NT2/D1 (cell line): ENCODE measurements around the gene ODAD3.
"Not testable (repeated sequence)": the region's sequence is repeated elsewhere in the genome, so short reads cannot be mapped to it uniquely, and the experiment has no call there.

Experiments
- DNase-seq: peaks from one replicate; pipeline ENCODE4 v3.0.0-alpha.2; 2011; ENCODE audit warnings: low read depth, low spot score
- H3K27me3 ChIP-seq: 2 replicates; pipeline ENCODE4 v1.6.0; 2011; ENCODE audit warnings: mild to moderate bottlenecking; ENCODE audit not compliant: insufficient read length, insufficient read depth
- H3K36me3 ChIP-seq: 2 replicates; pipeline ENCODE4 v1.6.1; 2011; ENCODE audit warnings: mild to moderate bottlenecking, low read length, mixed read lengths; ENCODE audit not compliant: insufficient read depth, insufficient read length
- H3K4me1 ChIP-seq: 2 replicates; pipeline ENCODE4 v1.5.1; 2011; ENCODE audit not compliant: insufficient read depth, insufficient read length
- H3K4me3 ChIP-seq: 2 replicates; pipeline ENCODE4 v1.5.1; 2011; ENCODE audit warnings: low read depth; ENCODE audit not compliant: insufficient read length
- H3K9ac ChIP-seq: 2 replicates; pipeline ENCODE4 v1.6.0; 2011; ENCODE audit warnings: low read depth; ENCODE audit not compliant: insufficient read length
- H3K9me3 ChIP-seq: 2 replicates; pipeline ENCODE4 v1.5.1; 2011; ENCODE audit warnings: mild to moderate bottlenecking, low read length; ENCODE audit not compliant: insufficient read depth
- SUZ12 ChIP-seq: IDR thresholded peaks from 2 replicates; pipeline ENCODE4 v1.6.1; 2011; ENCODE audit not compliant: insufficient read length, insufficient read depth; ENCODE audit errors: extremely low read depth
- YY1 ChIP-seq: IDR thresholded peaks from 2 replicates; pipeline ENCODE4 v1.6.1; 2011; ENCODE audit not compliant: insufficient read length, insufficient read depth
- ZNF274 ChIP-seq: IDR thresholded peaks from 2 replicates; pipeline ENCODE4 v1.6.1; 2011; ENCODE audit warnings: mild to moderate bottlenecking, low read depth, low read length

ODAD3 gene

GRCh38 chr19:11418549-11419506 is 16.1 kb downstream of the ODAD3 start, which contains the start of gene RGL3:
Gene RGL3, minus strand, starts transcription at chr19:11419314. Its CDS starts 36 bp downstream, at chr19:11419278.
- H3K9me3 ChIP-seq, result no peaks in the 10 kb centered on the region
- TF ChIP-seq ZNF274, result no peak
- TF ChIP-seq SUZ12, result no peak
- TF ChIP-seq YY1, result no peak
- H3K4me1 ChIP-seq, result peaks cover 16% of the 10 kb centered on the region
- no peak for DNase-seq
- no peaks in the 10 kb centered on the region for H3K36me3 ChIP-seq
- H3K4me3 ChIP-seq, result peak within 1 kb of the TSS; percentile 55
- peaks cover 67% of the 10 kb centered on the region for H3K27me3 ChIP-seq
- H3K9ac ChIP-seq, result peak within 1 kb of the TSS; percentile 82

GRCh38 chr19:11418094-11418548 is 16.8 kb downstream of the ODAD3 start:
- Histone ChIP-seq H3K36me3 (no peaks in the 10 kb centered on the region), H3K27me3 (peaks cover 60% of the 10 kb centered on the region), H3K9me3 (no peaks in the 10 kb centered on the region), H3K4me3 (peak overlapping the region; percentile 55), H3K4me1 (peaks cover 11% of the 10 kb centered on the region), H3K9ac (peak overlapping the region; percentile 61)
- DNase-seq, result no peak
- TF ChIP-seq YY1, result no peak
- no peak for TF ChIP-seq ZNF274
- no peak for TF ChIP-seq SUZ12

GRCh38 chr19:11416346-11417052 is 18.4 kb downstream of the ODAD3 start:
- H3K27me3 ChIP-seq, result peaks cover 50% of the 10 kb centered on the region
- H3K9ac ChIP-seq, result peak overlapping the region; percentile 13
- H3K9me3 ChIP-seq, result no peaks in the 10 kb centered on the region
- peaks cover 6% of the 10 kb centered on the region for H3K4me1 ChIP-seq
- H3K36me3 ChIP-seq, result no peaks in the 10 kb centered on the region
- no peak for TF ChIP-seq SUZ12
- DNase-seq, result no peak
- no peak overlapping the region for H3K4me3 ChIP-seq

GRCh38 chr19:11414544-11414943 is 20.4 kb downstream of the ODAD3 start:
- H3K9me3 ChIP-seq, result no peaks in the 10 kb centered on the region
- H3K36me3 ChIP-seq, result no peaks in the 10 kb centered on the region
- no peak overlapping the region for H3K4me3 ChIP-seq
- DNase-seq, result no peak
- TF ChIP-seq SUZ12 (no peak), YY1 (no peak), ZNF274 (no peak)
- peaks cover 30% of the 10 kb centered on the region for H3K27me3 ChIP-seq
- peaks cover 4% of the 10 kb centered on the region for H3K4me1 ChIP-seq
- no peak overlapping the region for H3K9ac ChIP-seq

- peaks cover 2% of the 10 kb centered on the region for H3K27me3 ChIP-seq
- H3K36me3 ChIP-seq, result no peaks in the 10 kb centered on the region
- H3K9ac ChIP-seq, result no peak overlapping the region
- no peak overlapping the region for H3K4me3 ChIP-seq
- H3K9me3 ChIP-seq, result no peaks in the 10 kb centered on the region
- no peak for DNase-seq
- TF ChIP-seq YY1, result no peak
- no peak for TF ChIP-seq ZNF274
- no peak for TF ChIP-seq SUZ12
- H3K4me1 ChIP-seq, result peaks cover 5% of the 10 kb centered on the region
Measured at GRCh38 chr19:11410682-11411081, 24.2 kb downstream of the ODAD3 start.

GRCh38 chr19:11408591-11408990 is 26.3 kb downstream of the ODAD3 start:
- no peak overlapping the region for H3K9ac ChIP-seq
- H3K27me3 ChIP-seq, result peaks cover 2% of the 10 kb centered on the region
- peaks cover 5% of the 10 kb centered on the region for H3K4me1 ChIP-seq
- H3K4me3 ChIP-seq, result no peak overlapping the region
- H3K9me3 ChIP-seq, result no peaks in the 10 kb centered on the region
- TF ChIP-seq SUZ12 (no peak), YY1 (no peak), ZNF274 (no peak)
- DNase-seq, result no peak
- no peaks in the 10 kb centered on the region for H3K36me3 ChIP-seq

- H3K27me3 ChIP-seq, H3K9me3 ChIP-seq, DNase-seq, H3K36me3 ChIP-seq, H3K4me3 ChIP-seq, H3K4me1 ChIP-seq: not testable (repeated sequence)
- H3K9ac ChIP-seq, result peak overlapping the region; percentile 0
Measured at GRCh38 chr19:11406703-11407236, 28.2 kb downstream of the ODAD3 start.
